HepG2 (cell line): ENCODE measurements around the gene ABCG2. TPM values are rescaled to one million over a fixed set of nuclear protein-coding genes. Genes with fewer than 3 reads are reported as not detected.

Experiments used
- ATAC-seq: fragments of 200-7000 bp; cut with Tn5 transposase; 3 replicates; pipeline ENCODE4 v1.9.1; 2020; ENCODE audit warnings: mild to moderate bottlenecking, moderate library complexity
- BruUV-seq: library from RNA; stranded (reverse); fragments of 400-500 nt; replicated peaks from 2 replicates; lab custom pipeline; 2021; lab: Mats Ljungman, UMichigan
- CTCF ChIA-PET: fragments of 300-600 bp; formaldehyde crosslinking; extraction: SDS; loops from one replicate; lab custom pipeline; 2021; ENCODE audit warnings: low total read pairs, inconsistent platforms, low intra/inter-chr PET ratio; lab: Yijun Ruan, JAX
- POLR2A ChIA-PET: fragments of 350-600 bp; sonication (Branson Sonifier 250); formaldehyde crosslinking; loops from one replicate; lab custom pipeline; 2020; ENCODE audit warnings: antibody characterized with exemption, inconsistent platforms; lab: Yijun Ruan, JAX
- DNase-seq: peaks from one replicate; pipeline ENCODE4 v3.0.0-alpha.2; 2015; ENCODE audit warnings: low spot score
- FAIRE-seq: peaks from 3 replicates; lab custom pipeline; 2011; peaks lifted over from hg19 to GRCh38; lab: Jason Lieb, UNC
- H2AFZ ChIP-seq: one replicate; pipeline ENCODE4 v1.6.1; 2011; ENCODE audit warnings: low read length, inconsistent platforms
- H3K27ac ChIP-seq: fragments of 300-600 bp; 3 replicates; pipeline ENCODE4 v1.8.0; 2011; ENCODE audit warnings: mixed run types, mild to moderate bottlenecking, mixed read lengths, low read length, inconsistent platforms; ENCODE audit not compliant: insufficient read depth; ENCODE audit errors: extremely low read length
- H3K27me3 ChIP-seq, 2 experiments: fragments of 200-600 bp in 1 of 2; 2 replicates in 1 of 2; 3 replicates in 1 of 2; pipeline versions ENCODE4 v1.6.0 to v1.8.0; 2011; ENCODE audit warnings: low read length in 2 of 2, mild to moderate bottlenecking in 2 of 2, moderate library complexity in 2 of 2, inconsistent platforms in 1 of 2; ENCODE audit not compliant: insufficient read depth in 2 of 2, control insufficient read depth in 1 of 2
- H3K36me3 ChIP-seq, 2 experiments: fragments of 200-600 bp in 1 of 2; replicated peaks in 1 of 2; 2 replicates in 1 of 2; 3 replicates in 1 of 2; pipeline versions ENCODE4 v1.5.1 to v1.8.0; 2011; ENCODE audit warnings: low read length in 2 of 2, inconsistent platforms in 1 of 2; ENCODE audit not compliant: insufficient read depth in 2 of 2, control insufficient read depth in 1 of 2
- H3K4me1 ChIP-seq: 2 replicates; pipeline ENCODE4 v1.5.1; 2012; ENCODE audit warnings: low read length, inconsistent platforms; ENCODE audit not compliant: insufficient read depth
- H3K4me2 ChIP-seq: 2 replicates; pipeline ENCODE4 v1.6.0; 2011; ENCODE audit warnings: low read depth, low read length, inconsistent platforms
- H3K4me3 ChIP-seq, 3 experiments: fragments of 200-600 bp in 1 of 3; sonication (generic), shearing (Covaris generic) in 1 of 3; replicated peaks in 1 of 3; 2 replicates each; pipeline ENCODE4 v1.5.1; 2011 to 2016; ENCODE audit warnings: low read length in 3 of 3, inconsistent platforms in 2 of 3, low read depth in 2 of 3, mild to moderate bottlenecking in 2 of 3, control low read depth in 1 of 3, mixed read lengths in 1 of 3; ENCODE audit not compliant: insufficient read depth in 1 of 3
- H3K79me2 ChIP-seq: one replicate; pipeline ENCODE4 v1.6.1; 2011; ENCODE audit warnings: low read length, inconsistent platforms; ENCODE audit not compliant: insufficient read depth
- H3K9ac ChIP-seq: 2 replicates; pipeline ENCODE4 v1.6.0; 2011; ENCODE audit warnings: mild to moderate bottlenecking, low read depth, low read length, inconsistent platforms; ENCODE audit not compliant: insufficient read depth
- H3K9me3 ChIP-seq: 2 replicates; pipeline ENCODE4 v1.5.1; 2012; ENCODE audit warnings: mild to moderate bottlenecking, low read length
- H4K20me1 ChIP-seq: 2 replicates; pipeline ENCODE4 v1.6.0; 2011; ENCODE audit warnings: inconsistent platforms, mild to moderate bottlenecking, low read length, moderate library complexity; ENCODE audit not compliant: insufficient read depth
- SP1 ChIP-seq, 2 experiments: fragments of 450-650 bp in 1 of 2; sonication (generic) in 1 of 2; formaldehyde crosslinking in 1 of 2; IDR thresholded peaks; 2 replicates each; pipeline versions ENCODE4 v1.4.0 to v1.6.1; 2016 to 2020; ENCODE audit warnings: missing genetic modification reagents in 1 of 2
- ZHX1 ChIP-seq: sonication (generic); formaldehyde crosslinking; IDR thresholded peaks from 2 replicates; pipeline ENCODE4 v1.8.1; 2022; ENCODE audit warnings: low read depth, mild to moderate bottlenecking, missing genetic modification reagents
- ZNF557 ChIP-seq: sonication (generic); formaldehyde crosslinking; IDR thresholded peaks from 2 replicates; pipeline ENCODE4 v1.4.0; 2020; ENCODE audit warnings: missing genetic modification reagents
- ZNF572 ChIP-seq: sonication (generic); formaldehyde crosslinking; IDR thresholded peaks from 2 replicates; pipeline ENCODE4 v1.5.1; 2020; ENCODE audit warnings: mild to moderate bottlenecking, missing genetic modification reagents
- WGBS: methylation state at CpG from one replicate; pipeline ENCODE4 v1.1.6; 2017; ENCODE audit warnings: low lambda C conversion rate; 5-methylcytosine and 5-hydroxymethylcytosine counted together
- in situ Hi-C: cut with HindIII; loops from 2 replicates; pipeline ENCODE4 v1.10.0; 2017; ENCODE audit warnings: low pct_unique_long_range_greater_than_20kb; ENCODE audit not compliant: extremely low pct_ligation_motif_present
- intact Hi-C: fragments of 100-400 bp; cut with micrococcal nuclease; formaldehyde crosslinking; loops from one replicate; pipeline ENCODE4 v1.10.0; 2022; ENCODE audit not compliant: unreplicated experiment
- polyA plus RNA-seq, 8 experiments: library from polyadenylated mRNA; depleted of rRNA in 3 of 8; stranded (reverse) in 7 of 8; unstranded in 1 of 8; fragments of >200 nt; fragmentation: Illumina TruSeq in 4 of 8; extraction: Trizol in 4 of 8; gene quantifications; 2 replicates each; pipeline versions ENCODE4 v1.2.1 to v1.2.3, GENCODE V29; 2011 to 2016; ENCODE audit warnings: low read depth in 4 of 8, missing spikeins in 1 of 8, mixed read lengths in 1 of 8; ENCODE audit not compliant: insufficient read depth in 1 of 8
- total RNA-seq, 5 experiments: library from RNA; depleted of rRNA; stranded (reverse); fragments of >200 nt; fragmentation: Illumina TruSeq; extraction: Trizol; gene quantifications; 2 replicates each; pipeline ENCODE4 v1.2.3, GENCODE V29; 2016; ENCODE audit warnings: low read depth in 1 of 5
- TF ChIP-seq, protein P1 (sequence below): IDR thresholded peaks from 2 replicates; pipeline ENCODE4 v1.6.1; 2016; ENCODE audit warnings: low read depth, missing genetic modification reagents, missing compliant biosample characterization

The ABCG2 gene
- total and polyA plus RNA-seq, 2 of the 13 experiments (the other 11 are each of a cell fraction or from before 2014, with no cell fraction given): 10.0 to 15.7 TPM

DNA sequence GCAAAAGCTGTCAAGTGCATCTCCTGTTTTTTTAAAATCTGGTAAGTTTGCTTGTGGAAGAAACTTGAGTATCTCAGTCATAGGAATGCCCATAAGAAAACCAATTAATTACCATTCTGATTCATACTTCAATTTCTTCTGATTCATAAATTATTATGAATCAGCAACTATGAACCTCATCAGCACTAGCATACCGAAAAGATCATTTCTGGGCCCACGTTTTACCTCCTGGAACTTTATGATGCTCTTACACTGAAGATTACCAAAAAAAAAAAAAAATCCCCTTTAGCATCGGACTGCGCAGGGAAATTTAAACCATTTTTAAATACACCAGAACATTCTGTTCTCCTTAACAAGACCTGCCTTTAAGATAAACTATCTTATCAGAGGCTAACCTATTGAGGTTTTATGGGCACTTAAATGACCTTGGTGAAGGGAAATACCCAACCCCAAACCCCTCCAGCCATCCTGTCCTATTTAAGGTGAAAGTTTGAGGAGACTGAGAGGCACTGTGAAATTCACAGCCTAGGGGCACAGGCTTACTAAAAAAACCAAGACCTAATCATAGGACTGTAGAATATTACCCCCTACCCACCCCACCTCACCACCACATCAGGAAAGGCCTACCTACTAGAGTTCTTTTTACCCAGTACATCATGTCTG lies 38.2 kb upstream of the ABCG2 start:
- H3K36me3 ChIP-seq: no peaks in the 10 kb centered on the region
- POLR2A ChIA-PET: no interaction called here
- no peak for TF ChIP-seq ZNF572
- TF ChIP-seq SP1 (IDR thresholded peaks at IDR 0.05): no peak
- no peak for TF ChIP-seq SP1 (CRISPR knock-in tag; IDR thresholded peaks at IDR 0.05)
- TF ChIP-seq ZNF557 (CRISPR knock-in tag): no peak
- TF ChIP-seq, protein P1, sequence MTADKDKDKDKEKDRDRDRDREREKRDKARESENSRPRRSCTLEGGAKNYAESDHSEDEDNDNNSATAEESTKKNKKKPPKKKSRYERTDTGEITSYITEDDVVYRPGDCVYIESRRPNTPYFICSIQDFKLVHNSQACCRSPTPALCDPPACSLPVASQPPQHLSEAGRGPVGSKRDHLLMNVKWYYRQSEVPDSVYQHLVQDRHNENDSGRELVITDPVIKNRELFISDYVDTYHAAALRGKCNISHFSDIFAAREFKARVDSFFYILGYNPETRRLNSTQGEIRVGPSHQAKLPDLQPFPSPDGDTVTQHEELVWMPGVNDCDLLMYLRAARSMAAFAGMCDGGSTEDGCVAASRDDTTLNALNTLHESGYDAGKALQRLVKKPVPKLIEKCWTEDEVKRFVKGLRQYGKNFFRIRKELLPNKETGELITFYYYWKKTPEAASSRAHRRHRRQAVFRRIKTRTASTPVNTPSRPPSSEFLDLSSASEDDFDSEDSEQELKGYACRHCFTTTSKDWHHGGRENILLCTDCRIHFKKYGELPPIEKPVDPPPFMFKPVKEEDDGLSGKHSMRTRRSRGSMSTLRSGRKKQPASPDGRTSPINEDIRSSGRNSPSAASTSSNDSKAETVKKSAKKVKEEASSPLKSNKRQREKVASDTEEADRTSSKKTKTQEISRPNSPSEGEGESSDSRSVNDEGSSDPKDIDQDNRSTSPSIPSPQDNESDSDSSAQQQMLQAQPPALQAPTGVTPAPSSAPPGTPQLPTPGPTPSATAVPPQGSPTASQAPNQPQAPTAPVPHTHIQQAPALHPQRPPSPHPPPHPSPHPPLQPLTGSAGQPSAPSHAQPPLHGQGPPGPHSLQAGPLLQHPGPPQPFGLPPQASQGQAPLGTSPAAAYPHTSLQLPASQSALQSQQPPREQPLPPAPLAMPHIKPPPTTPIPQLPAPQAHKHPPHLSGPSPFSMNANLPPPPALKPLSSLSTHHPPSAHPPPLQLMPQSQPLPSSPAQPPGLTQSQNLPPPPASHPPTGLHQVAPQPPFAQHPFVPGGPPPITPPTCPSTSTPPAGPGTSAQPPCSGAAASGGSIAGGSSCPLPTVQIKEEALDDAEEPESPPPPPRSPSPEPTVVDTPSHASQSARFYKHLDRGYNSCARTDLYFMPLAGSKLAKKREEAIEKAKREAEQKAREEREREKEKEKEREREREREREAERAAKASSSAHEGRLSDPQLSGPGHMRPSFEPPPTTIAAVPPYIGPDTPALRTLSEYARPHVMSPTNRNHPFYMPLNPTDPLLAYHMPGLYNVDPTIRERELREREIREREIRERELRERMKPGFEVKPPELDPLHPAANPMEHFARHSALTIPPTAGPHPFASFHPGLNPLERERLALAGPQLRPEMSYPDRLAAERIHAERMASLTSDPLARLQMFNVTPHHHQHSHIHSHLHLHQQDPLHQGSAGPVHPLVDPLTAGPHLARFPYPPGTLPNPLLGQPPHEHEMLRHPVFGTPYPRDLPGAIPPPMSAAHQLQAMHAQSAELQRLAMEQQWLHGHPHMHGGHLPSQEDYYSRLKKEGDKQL (CRISPR knock-in tag): no peak
- no peak for TF ChIP-seq ZHX1
- no peak overlapping the region for H2AFZ ChIP-seq
- intact Hi-C loops (no loop called here), in situ Hi-C loops (no loop called here)
- 79% methylated on average over 4 of the region's 4 CpGs for WGBS
- H3K4me3 ChIP-seq: no peak overlapping the region
- no peak overlapping the region for H3K9ac ChIP-seq
- H3K4me2 ChIP-seq: no peak overlapping the region
- no peaks in the 10 kb centered on the region for H3K9me3 ChIP-seq
- no peak for ATAC-seq
- no peaks in the 10 kb centered on the region for H4K20me1 ChIP-seq
- no peak for FAIRE-seq
- H3K27ac ChIP-seq: no peak overlapping the region
- CTCF ChIA-PET: no interaction called here
- BruUV-seq: no TSS peak
- H3K79me2 ChIP-seq: no peaks in the 10 kb centered on the region
- no peaks in the 10 kb centered on the region; a peak in 1 of 5 replicates for H3K27me3 ChIP-seq
- peaks cover 20% of the 10 kb centered on the region for H3K4me1 ChIP-seq
- no peak for DNase-seq
